ENCODE measurements around the gene SLC4A5.
"Not testable (repeated sequence)": the region's sequence is repeated elsewhere in the genome, so short reads cannot be mapped to it uniquely, and the experiment has no call there.

The SLC4A5 gene

DNA sequence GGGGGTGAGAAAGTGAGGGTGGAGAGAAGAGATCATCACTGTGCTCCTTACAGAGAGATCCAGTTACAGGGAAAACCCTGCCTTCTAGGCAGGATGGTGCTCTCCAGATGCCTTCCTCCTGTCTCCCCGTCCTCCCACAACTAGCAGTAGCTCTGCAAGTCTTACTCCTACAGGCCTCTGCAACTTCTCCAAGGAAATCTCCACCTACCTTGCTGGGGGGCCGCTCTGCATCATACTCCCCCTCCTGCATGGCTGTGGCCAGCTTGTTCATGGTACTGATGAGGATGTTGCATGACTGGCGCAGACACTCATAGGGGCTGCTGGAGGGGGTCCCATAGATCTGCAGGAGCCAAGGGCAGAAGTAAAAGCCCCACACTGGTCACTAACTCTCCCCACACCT is 22.8 kb upstream of the SLC4A5 start:
- Histone ChIP-seq H3K4me3 (ENCODE audit: low read depth, low read length) (no peak overlapping the region), H3K4me1 (ENCODE audit: control insufficient read depth, insufficient read depth, low read length) (no peaks in the 10 kb centered on the region), H3K27me3 (ENCODE audit: control insufficient read depth, insufficient read depth, low read length) (no peaks in the 10 kb centered on the region), H3K9me3 (ENCODE audit: control insufficient read depth, insufficient read depth, low read length) (no peaks in the 10 kb centered on the region), H3K36me3 (ENCODE audit: control insufficient read depth, insufficient read depth, low read length) (peaks cover 94% of the 10 kb centered on the region), H3K9ac (ENCODE audit: low read depth, low read length) (no peak overlapping the region)

DNA sequence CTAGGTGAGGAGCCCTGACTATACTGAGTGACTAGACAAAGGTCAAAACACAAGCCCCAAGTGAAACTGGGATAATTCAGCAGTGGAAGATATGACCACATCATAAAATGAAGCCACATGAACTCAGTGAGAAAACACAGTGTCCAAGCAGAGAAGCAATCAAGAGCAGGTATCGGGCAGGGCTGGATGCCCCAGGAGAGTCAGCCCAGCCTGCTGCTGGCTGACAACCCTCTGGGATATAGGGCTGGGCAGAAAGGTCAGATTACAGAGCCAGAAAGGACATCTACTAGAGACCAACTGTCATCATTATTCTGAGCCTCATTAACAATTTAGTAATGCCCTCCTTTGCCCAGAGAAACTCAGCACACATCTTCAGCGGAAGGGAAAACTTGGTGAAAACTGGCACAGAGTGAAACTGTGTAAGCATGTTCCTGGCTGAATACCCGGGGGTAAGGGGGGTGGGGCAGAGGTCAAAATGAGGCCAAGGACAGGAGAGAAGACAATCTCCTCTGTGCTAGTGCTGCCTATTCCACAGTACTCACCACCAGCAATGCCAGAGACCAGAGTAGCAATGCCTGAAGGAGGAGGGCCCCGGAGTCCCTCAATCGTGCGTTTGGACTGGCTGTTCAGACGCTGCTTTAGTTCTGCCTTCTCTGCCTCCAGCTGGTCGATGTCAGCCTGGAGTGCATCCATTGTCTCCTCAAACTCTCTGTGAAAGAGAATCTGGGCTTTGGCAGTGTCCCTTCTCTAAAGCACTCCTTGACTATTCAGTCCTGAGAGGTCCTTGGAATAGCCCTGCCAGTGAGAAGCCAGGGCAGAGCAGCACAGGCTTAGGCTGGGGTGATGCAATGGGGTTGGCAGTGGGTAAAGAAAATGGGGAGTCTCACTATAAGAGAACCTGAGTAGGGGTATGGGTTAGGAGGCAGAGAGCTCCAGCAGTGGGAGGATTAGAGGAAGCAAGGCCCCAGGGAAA is 21.6 kb upstream of the SLC4A5 start:
- no peak overlapping the region for H3K9ac ChIP-seq (ENCODE audit: low read depth, low read length)
- no peaks in the 10 kb centered on the region for H3K9me3 ChIP-seq (ENCODE audit: control insufficient read depth, insufficient read depth, low read length)
- no peaks in the 10 kb centered on the region for H3K4me1 ChIP-seq (ENCODE audit: control insufficient read depth, insufficient read depth, low read length)
- H3K27me3 ChIP-seq (ENCODE audit: control insufficient read depth, insufficient read depth, low read length) = no peaks in the 10 kb centered on the region
- H3K4me3 ChIP-seq (ENCODE audit: low read depth, low read length) = no peak overlapping the region
- H3K36me3 ChIP-seq (ENCODE audit: control insufficient read depth, insufficient read depth, low read length) = peaks cover 94% of the 10 kb centered on the region

DNA sequence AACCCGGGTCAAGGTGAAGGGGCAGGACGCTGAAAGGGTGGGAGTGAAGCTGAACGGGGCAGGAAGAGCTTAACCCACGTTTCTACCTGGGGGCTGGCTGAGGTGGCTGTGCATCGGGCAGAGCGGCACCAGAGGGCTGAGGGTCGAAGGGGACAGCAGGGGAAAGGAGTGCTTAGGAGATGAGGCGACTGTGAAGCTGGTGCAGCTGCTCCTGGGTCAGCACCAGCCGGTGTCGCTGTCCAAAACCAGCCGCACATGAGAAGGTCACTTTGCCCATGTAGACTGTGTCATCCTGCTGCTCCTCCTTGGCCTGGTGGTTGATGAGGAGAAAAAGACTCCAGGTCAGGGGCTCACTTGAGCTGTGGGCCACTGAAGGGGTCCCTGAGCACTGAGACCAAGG is 18.1 kb upstream of the SLC4A5 start:
- Histone ChIP-seq H3K27me3 (ENCODE audit: control insufficient read depth, insufficient read depth, low read length) (no peaks in the 10 kb centered on the region), H3K4me3 (ENCODE audit: low read depth, low read length) (no peak overlapping the region), H3K36me3 (ENCODE audit: control insufficient read depth, insufficient read depth, low read length) (peaks cover 64% of the 10 kb centered on the region), H3K9ac (ENCODE audit: low read depth, low read length) (no peak overlapping the region), H3K9me3 (ENCODE audit: control insufficient read depth, insufficient read depth, low read length) (no peaks in the 10 kb centered on the region), H3K4me1 (ENCODE audit: control insufficient read depth, insufficient read depth, low read length) (no peaks in the 10 kb centered on the region)

DNA sequence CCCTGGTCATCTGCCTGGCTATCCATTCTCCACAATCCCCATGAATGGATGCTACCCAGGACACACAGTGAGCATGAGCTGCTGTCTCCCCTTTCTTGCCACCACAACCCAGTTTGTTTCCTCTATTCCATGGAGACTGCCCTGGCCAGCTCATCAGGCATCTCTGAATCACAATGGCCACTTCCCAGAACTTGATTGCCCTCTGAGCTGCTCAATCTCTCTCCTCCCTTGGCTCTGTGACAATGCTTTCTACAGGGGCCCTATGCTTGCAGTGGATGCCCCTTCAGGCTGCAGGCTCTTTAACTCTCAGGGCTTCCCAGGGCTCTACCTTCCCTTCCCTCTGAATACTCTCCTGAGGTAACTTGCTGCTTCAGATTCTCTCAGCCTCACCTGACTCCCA is 14.4 kb upstream of the SLC4A5 start:
- no peaks in the 10 kb centered on the region for H3K27me3 ChIP-seq (ENCODE audit: control insufficient read depth, insufficient read depth, low read length)
- H3K4me1 ChIP-seq (ENCODE audit: control insufficient read depth, insufficient read depth, low read length) = no peaks in the 10 kb centered on the region
- H3K4me3 ChIP-seq (ENCODE audit: low read depth, low read length) = no peak overlapping the region
- H3K9ac ChIP-seq (ENCODE audit: low read depth, low read length) = no peak overlapping the region
- no peaks in the 10 kb centered on the region for H3K9me3 ChIP-seq (ENCODE audit: control insufficient read depth, insufficient read depth, low read length)
- peaks cover 33% of the 10 kb centered on the region for H3K36me3 ChIP-seq (ENCODE audit: control insufficient read depth, insufficient read depth, low read length)

DNA sequence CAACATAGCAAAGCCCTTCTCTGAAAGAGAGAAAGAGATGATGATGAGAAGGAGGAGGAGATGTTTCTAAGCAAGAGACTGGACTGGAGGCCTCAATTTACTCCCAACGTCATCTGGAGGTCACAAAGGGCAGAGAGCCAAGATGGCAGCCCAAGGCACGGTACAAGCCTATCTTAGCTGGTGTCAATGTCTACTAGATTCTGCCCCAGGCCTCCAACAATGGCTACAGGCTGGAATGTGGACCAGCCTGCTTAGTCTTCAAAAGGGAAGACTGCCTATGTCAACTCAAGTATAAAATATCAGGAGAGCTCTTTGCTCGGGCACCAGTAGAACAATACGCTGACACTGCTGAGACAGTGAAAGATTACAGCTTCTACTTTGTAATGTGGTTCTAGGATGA is 6.7 kb upstream of the SLC4A5 start:
- Histone ChIP-seq H3K9me3 (ENCODE audit: control insufficient read depth, insufficient read depth, low read length) (no peaks in the 10 kb centered on the region), H3K36me3 (ENCODE audit: control insufficient read depth, insufficient read depth, low read length) (no peaks in the 10 kb centered on the region), H3K4me3 (ENCODE audit: low read depth, low read length) (no peak overlapping the region), H3K4me1 (ENCODE audit: control insufficient read depth, insufficient read depth, low read length) (no peaks in the 10 kb centered on the region), H3K27me3 (ENCODE audit: control insufficient read depth, insufficient read depth, low read length) (no peaks in the 10 kb centered on the region), H3K9ac (ENCODE audit: low read depth, low read length) (no peak overlapping the region)

DNA sequence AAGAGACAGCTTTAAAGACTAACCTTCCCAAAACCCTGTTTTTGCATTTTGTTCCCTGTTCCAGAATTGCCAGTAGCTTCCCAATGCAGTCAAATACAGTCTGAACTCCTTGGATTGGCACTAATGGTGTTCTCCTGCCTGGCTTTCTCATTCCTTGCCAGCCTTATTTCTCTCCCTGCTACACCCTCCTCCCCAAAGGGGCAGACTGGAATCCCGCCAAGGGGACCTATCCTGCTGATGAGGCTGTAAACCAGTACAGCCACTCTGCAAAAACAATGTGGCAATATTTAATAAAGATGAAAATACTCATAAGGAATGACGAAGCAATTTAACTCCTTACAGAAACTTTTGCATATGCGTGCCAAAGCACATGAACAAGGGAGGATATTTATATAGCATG is 4.5 kb upstream of the SLC4A5 start:
- Histone ChIP-seq H3K27me3 (ENCODE audit: control insufficient read depth, insufficient read depth, low read length) (no peaks in the 10 kb centered on the region), H3K9ac (ENCODE audit: low read depth, low read length) (no peak overlapping the region), H3K9me3 (ENCODE audit: control insufficient read depth, insufficient read depth, low read length) (no peaks in the 10 kb centered on the region), H3K36me3 (ENCODE audit: control insufficient read depth, insufficient read depth, low read length) (no peaks in the 10 kb centered on the region), H3K4me1 (ENCODE audit: control insufficient read depth, insufficient read depth, low read length) (no peaks in the 10 kb centered on the region), H3K4me3 (ENCODE audit: low read depth, low read length) (no peak overlapping the region)

DNA sequence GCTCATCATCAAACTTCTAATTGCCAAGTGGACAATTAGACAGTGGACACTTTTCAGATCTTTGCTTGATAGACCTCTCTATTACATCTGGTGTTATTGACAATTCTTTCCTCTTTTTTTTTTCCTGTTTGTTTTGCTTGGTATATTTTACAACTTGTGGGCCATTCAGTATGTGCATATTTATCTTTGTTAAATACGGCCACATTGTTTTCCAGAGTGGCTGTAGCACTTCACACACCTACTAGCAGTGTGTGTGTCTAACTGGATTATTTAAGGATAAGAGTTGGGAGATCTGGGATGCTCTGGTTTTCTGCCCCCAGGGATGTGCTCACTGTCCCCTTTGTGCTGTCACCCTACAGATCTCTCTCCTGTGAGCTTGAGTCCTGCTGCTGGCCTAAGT is 4.1 kb upstream of the SLC4A5 start:
- Histone ChIP-seq H3K4me1 (ENCODE audit: control insufficient read depth, insufficient read depth, low read length) (no peaks in the 10 kb centered on the region), H3K9me3 (ENCODE audit: control insufficient read depth, insufficient read depth, low read length) (no peaks in the 10 kb centered on the region), H3K9ac (ENCODE audit: low read depth, low read length) (no peak overlapping the region), H3K4me3 (ENCODE audit: low read depth, low read length) (no peak overlapping the region), H3K36me3 (ENCODE audit: control insufficient read depth, insufficient read depth, low read length) (no peaks in the 10 kb centered on the region), H3K27me3 (ENCODE audit: control insufficient read depth, insufficient read depth, low read length) (no peaks in the 10 kb centered on the region)

DNA sequence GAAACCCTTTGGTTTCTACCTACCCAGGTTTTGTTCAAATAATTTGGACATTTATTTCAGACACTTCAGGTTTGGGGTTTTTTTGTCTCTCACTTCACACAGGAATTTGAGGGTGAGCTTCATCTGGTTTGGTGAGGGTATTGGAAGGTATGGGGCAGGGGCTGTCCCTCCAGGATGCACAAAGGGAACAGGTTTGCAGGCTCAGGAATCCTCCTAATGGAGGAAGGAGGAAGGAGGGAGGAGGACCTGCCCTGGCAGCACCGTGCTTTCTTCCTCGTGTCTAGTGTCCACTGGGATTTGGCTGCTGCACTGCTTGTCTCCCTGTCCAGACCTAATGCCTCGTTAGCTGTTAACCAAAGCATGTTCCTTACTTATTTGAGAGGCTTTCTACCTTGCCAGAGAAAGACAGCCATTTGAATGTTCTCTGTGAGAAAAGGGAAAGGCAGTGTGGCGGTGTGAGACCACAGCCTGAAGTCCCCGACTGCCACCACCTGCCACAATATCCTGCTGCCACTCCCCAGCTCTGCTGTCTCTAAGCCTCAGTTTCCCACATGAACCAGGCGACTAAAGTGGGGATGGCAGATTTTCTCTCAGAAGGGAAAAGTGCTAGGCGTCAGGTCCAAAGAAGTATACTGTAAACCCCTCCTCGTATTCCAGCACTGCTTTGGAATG is 2.2 kb upstream of the SLC4A5 start:
- no peaks in the 10 kb centered on the region for H3K27me3 ChIP-seq (ENCODE audit: control insufficient read depth, insufficient read depth, low read length)
- no peak overlapping the region for H3K4me3 ChIP-seq (ENCODE audit: low read depth, low read length)
- no peaks in the 10 kb centered on the region for H3K9me3 ChIP-seq (ENCODE audit: control insufficient read depth, insufficient read depth, low read length)
- H3K9ac ChIP-seq (ENCODE audit: low read depth, low read length) = no peak overlapping the region
- no peaks in the 10 kb centered on the region for H3K36me3 ChIP-seq (ENCODE audit: control insufficient read depth, insufficient read depth, low read length)
- no peaks in the 10 kb centered on the region for H3K4me1 ChIP-seq (ENCODE audit: control insufficient read depth, insufficient read depth, low read length)

DNA sequence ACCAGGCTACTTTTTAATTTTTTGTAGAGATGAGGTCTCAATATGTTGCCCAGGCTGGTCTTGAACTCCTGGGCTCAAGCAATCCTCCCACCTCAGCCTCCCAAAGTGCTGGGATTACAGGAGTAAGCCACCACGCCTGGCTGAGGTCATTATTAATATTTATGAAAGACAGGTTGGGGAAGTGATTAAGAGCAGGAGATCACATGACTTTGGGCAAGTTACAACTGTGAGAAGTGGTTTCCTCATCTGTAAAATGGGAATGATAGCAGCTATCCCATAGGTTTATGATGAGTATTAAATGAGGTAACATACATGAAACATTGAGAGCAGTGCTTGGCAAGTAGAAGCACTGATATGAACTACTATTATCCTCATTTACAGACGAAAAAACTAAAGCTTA is 7.0 kb downstream of the SLC4A5 start:
- H3K9ac ChIP-seq (ENCODE audit: low read depth, low read length); H3K4me1 ChIP-seq (ENCODE audit: control insufficient read depth, insufficient read depth, low read length); H3K36me3 ChIP-seq (ENCODE audit: control insufficient read depth, insufficient read depth, low read length): not testable (repeated sequence)

DNA sequence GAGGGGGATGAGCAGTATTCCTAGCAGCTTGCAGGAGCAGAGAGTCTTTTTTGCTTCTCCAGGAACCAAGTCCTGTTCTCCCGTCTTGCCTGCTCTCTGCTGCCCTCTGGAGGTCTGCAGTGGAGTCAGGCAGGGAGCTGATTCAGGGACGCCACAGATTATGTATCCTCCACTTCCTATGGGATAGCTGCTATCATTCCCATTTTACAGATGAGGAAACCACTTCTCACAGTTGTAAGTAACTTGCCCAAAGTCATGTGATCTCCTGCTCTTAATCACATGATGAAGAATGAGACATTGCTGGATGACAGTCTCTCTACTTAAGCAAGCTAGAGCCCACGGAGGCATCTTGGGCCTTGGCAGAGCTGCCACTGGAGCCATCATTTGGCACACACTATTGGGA is 8.3 kb downstream of the SLC4A5 start:
- no peaks in the 10 kb centered on the region for H3K36me3 ChIP-seq (ENCODE audit: control insufficient read depth, insufficient read depth, low read length)
- H3K9me3 ChIP-seq (ENCODE audit: control insufficient read depth, insufficient read depth, low read length) = no peaks in the 10 kb centered on the region
- no peak overlapping the region for H3K9ac ChIP-seq (ENCODE audit: low read depth, low read length)
- H3K27me3 ChIP-seq (ENCODE audit: control insufficient read depth, insufficient read depth, low read length) = no peaks in the 10 kb centered on the region
- H3K4me3 ChIP-seq (ENCODE audit: low read depth, low read length) = no peak overlapping the region
- no peaks in the 10 kb centered on the region for H3K4me1 ChIP-seq (ENCODE audit: control insufficient read depth, insufficient read depth, low read length)

More for the DNA sequence above, 7.0 kb downstream of the SLC4A5 start:
- H3K27me3 ChIP-seq (ENCODE audit: control insufficient read depth, insufficient read depth, low read length); H3K9me3 ChIP-seq (ENCODE audit: control insufficient read depth, insufficient read depth, low read length); H3K4me3 ChIP-seq (ENCODE audit: low read depth, low read length): not testable (repeated sequence)

DNA sequence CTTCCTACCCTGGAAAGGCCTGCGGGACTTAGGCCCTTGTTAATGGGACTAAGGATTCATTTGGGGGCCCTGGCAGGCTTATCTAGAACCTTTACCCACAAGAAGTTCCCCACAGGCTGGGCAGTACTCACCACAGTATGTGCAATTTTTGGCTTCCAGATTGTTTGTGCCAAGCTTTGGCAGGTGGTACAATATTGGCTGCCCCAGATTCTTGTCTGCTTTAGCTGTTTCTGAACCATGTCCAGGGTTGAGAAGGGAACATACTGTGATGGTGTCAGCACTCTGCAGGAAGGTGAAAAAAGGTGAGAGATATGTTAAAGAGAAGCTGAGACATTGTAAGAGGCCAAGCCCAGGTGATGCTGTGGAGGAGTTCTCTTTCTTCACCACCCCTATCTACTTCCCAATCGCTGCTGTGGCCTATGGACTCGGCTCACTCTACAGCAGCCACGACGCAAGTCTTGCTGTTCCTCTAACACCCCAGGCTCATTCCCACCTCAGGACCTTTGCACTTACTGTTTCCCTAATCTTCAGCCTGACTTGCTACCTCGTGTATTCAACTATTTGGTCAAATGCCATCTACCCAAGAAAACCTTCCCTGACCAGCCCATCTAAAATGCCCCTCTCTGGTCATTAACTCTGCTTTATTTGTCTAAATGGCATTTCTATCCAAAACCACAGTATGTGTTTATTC is 9.2 kb downstream of the SLC4A5 start:
- Histone ChIP-seq H3K36me3 (ENCODE audit: control insufficient read depth, insufficient read depth, low read length) (no peaks in the 10 kb centered on the region), H3K27me3 (ENCODE audit: control insufficient read depth, insufficient read depth, low read length) (no peaks in the 10 kb centered on the region), H3K9me3 (ENCODE audit: control insufficient read depth, insufficient read depth, low read length) (no peaks in the 10 kb centered on the region), H3K4me1 (ENCODE audit: control insufficient read depth, insufficient read depth, low read length) (no peaks in the 10 kb centered on the region), H3K9ac (ENCODE audit: low read depth, low read length) (no peak overlapping the region), H3K4me3 (ENCODE audit: low read depth, low read length) (no peak overlapping the region)

Data from iPS-15b (cell line).